HG03558 (cell line): ENCODE results near the gene CITED4.
A peak's percentile ranks its signal among the peaks of the same experiment; 100 is the strongest.
"Not testable (repeated sequence)": the region's sequence is repeated elsewhere in the genome, so short reads cannot be mapped to it uniquely, and the experiment has no call there.

Experiments
- ATAC-seq: cut with Tn5 transposase; IDR thresholded peaks from one replicate; pipeline ENCODE4 v1.9.1; 2021; ENCODE audit warnings: moderate number of reproducible peaks; ENCODE audit not compliant: unreplicated experiment; ENCODE audit errors: extremely low read depth

CITED4 gene

GRCh38 chr1:40862008-40862863, at the start of gene CITED4:
Gene CITED4, minus strand, starts transcription at chr1:40862363. Its CDS starts 236 bp downstream, at chr1:40862127.
- ATAC-seq = peak; percentile 70

GRCh38 chr1:40911105-40911504, 48.9 kb upstream of the CITED4 start:
- ATAC-seq = no peak

DNA sequence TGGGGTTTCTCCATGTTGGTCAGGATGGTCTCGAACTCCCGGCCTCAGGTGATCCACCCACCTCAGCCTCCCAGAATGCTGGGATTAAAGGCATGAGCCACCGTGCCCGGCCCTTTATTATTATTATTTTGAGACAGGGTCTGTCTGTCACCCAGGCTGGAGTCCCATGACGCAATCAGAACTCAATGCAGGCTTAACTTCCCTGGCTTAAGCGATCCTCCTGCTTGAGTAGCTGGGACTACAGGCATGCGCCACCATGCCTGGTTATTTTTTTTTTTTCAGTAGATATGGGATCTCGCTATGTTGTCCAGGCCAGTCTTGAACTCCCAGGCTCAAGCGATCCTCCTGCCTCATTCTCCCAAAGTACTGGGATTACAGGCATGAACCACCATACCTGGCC, 47.1 kb upstream of the CITED4 start:
- no peak for ATAC-seq

GRCh38 chr1:40908350-40908749, 46.2 kb upstream of the CITED4 start:
- ATAC-seq = no peak

- ATAC-seq = no peak
These were observed 45.7 kb upstream of the CITED4 start for GRCh38 chr1:40907899-40908298.

- ATAC-seq = no peak
These were observed 44.7 kb upstream of the CITED4 start for GRCh38 chr1:40906781-40907400.

GRCh38 chr1:40905061-40905460, 42.9 kb upstream of the CITED4 start:
- ATAC-seq = no peak

GRCh38 chr1:40903106-40903505, 40.9 kb upstream of the CITED4 start:
- no peak for ATAC-seq

- no peak for ATAC-seq
These were observed 40.0 kb upstream of the CITED4 start for GRCh38 chr1:40901886-40902852.

- no peak for ATAC-seq
These were observed 37.2 kb upstream of the CITED4 start for GRCh38 chr1:40899230-40899870.

DNA sequence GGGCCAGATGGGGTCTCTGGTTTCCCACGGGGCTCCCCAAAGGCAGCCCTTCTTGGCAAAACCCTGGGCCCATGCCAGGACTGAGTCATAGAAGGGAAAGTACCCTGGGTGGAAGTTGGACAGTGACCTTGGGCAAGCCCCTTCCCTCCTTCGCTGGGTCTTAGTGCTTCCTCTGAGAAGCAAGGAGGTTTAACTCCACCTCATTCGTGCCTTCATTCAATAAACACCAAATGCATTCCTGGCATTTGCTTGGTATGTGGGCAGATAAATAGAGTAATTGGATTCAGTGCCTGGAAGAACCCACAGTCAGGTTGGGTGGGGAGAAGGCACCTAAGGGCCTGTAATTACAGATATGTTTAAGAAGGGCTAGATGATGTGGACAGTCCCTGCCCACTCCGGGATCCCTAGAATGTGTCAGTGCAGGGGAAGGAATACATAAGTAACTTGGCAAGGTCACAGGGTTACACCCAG, 36.3 kb upstream of the CITED4 start:
- no peak for ATAC-seq

GRCh38 chr1:40897513-40897912, 35.4 kb upstream of the CITED4 start:
- ATAC-seq = no peak

GRCh38 chr1:40896482-40896881, 34.3 kb upstream of the CITED4 start:
- ATAC-seq = no peak

- no peak for ATAC-seq
These were observed 33.4 kb upstream of the CITED4 start for GRCh38 chr1:40895601-40896000.

DNA sequence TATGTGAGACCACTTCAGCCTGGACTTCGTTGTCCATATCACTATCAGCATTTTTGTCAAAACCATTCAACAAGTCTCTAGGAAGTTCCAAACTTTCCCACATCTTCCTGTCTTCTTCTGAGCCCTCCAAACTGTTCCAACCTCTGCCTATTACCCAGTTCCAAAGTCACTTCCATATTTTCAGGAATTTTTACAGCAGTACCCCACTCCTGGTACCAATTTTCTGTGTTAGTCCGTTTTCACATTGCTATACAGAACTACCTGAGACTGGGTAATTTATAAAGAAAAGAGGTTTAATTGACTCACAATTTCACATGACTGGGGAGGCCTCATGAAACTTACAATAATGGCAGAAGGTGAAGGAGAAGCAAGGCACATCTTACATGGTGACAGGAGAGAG, 32.7 kb upstream of the CITED4 start:
- ATAC-seq = not testable (repeated sequence)

- no peak for ATAC-seq
These were observed 32.3 kb upstream of the CITED4 start for GRCh38 chr1:40894455-40894854.

DNA sequence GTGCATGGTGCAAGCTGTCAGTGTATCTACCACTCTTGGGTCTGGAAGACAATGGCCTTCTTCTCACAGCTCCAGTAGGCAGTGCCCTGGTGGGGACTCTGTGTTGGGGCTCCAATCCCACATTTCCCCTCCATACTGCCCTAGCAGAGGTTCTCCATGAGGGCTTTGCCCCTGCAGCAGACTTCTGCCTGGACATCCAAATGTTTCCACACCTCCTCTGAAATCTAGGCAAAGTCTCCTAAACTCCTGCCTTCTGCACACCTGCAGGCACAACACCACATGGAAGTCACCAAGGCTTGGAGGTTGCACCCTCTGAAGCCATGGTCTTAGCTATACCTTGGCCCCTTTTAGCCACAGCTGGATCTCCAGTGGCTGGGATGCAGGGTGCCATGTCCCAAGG, 31.8 kb upstream of the CITED4 start:
- no peak for ATAC-seq

GRCh38 chr1:40892354-40892753, 30.2 kb upstream of the CITED4 start:
- no peak for ATAC-seq

- no peak for ATAC-seq
These were observed 28.6 kb upstream of the CITED4 start for GRCh38 chr1:40890771-40891170.

GRCh38 chr1:40887652-40888051, 25.5 kb upstream of the CITED4 start:
- no peak for ATAC-seq
